Kidney (tissue), 14 donors: ENCODE data around the gene CALCOCO2. TPM values are rescaled to one million over a fixed set of nuclear protein-coding genes. Genes with fewer than 3 reads are reported as not detected.
"Not testable (repeated sequence)": the region's sequence is repeated elsewhere in the genome, so short reads cannot be mapped to it uniquely, and the experiment has no call there.

Source experiments
- DNase-seq, 5 donors: peaks; one replicate each; pipeline ENCODE4 v3.0.0-alpha.2; 2013 to 2020
- FAIRE-seq: peaks from 2 replicates; lab custom pipeline; 2012; peaks lifted over from hg19 to GRCh38; lab: Jason Lieb, UNC
- H3K27ac ChIP-seq, 2 donors: one replicate each; pipeline ENCODE4 v1.7.0; 2013; ENCODE audit warnings: low read depth in 2 of 2, low read length in 2 of 2, inconsistent platforms in 1 of 2
- H3K27me3 ChIP-seq: one replicate; pipeline ENCODE4 v1.7.1; 2013; ENCODE audit warnings: low read length, inconsistent platforms; ENCODE audit not compliant: control insufficient read depth, insufficient read depth
- H3K36me3 ChIP-seq, 3 donors: one replicate each; pipeline versions ENCODE4 v1.7.0 to v1.7.1; 2013; ENCODE audit warnings: low read length in 3 of 3, control low read depth in 1 of 3, inconsistent platforms in 1 of 3; ENCODE audit not compliant: insufficient read depth in 3 of 3, control insufficient read depth in 2 of 3
- H3K4me1 ChIP-seq, 3 donors: one replicate each; pipeline versions ENCODE4 v1.7.0 to v1.7.1; 2013; ENCODE audit warnings: low read length in 3 of 3, inconsistent platforms in 1 of 3, low read depth in 1 of 3; ENCODE audit not compliant: control insufficient read depth in 2 of 3, insufficient read depth in 2 of 3
- H3K4me3 ChIP-seq, 3 donors: one replicate each; pipeline versions ENCODE4 v1.7.0 to v1.8.1; 2013; ENCODE audit warnings: low read length in 3 of 3, control low read depth in 1 of 3, inconsistent platforms in 1 of 3
- H3K9ac ChIP-seq, 3 donors: one replicate each; pipeline versions ENCODE4 v1.7.0 to v1.7.1; 2013; ENCODE audit warnings: low read length in 3 of 3, control low read depth in 1 of 3, inconsistent platforms in 1 of 3
- H3K9me3 ChIP-seq, 3 donors: one replicate each; pipeline versions ENCODE4 v1.7.0 to v1.7.1; 2013; ENCODE audit warnings: low read length in 3 of 3, control low read depth in 1 of 3, inconsistent platforms in 1 of 3; ENCODE audit not compliant: control insufficient read depth in 2 of 3, insufficient read depth in 1 of 3
- CTCF ChIP-seq: IDR thresholded peaks from 3 replicates; pipeline ENCODE4 v1.5.1; 2012; ENCODE audit warnings: mild to moderate bottlenecking, moderate library complexity, borderline replicate concordance; ENCODE audit not compliant: insufficient read depth; ENCODE audit errors: extremely low read depth
- intact Hi-C: fragments of 100-400 bp; cut with DNase I; formaldehyde crosslinking; loops from one replicate; pipeline ENCODE4 v1.11.1; 2022
- polyA plus RNA-seq: library from polyadenylated mRNA; stranded (reverse); fragments of 350-450 nt; fragmentation: Illumina TruSeq; extraction: RNeasy Lipid Tissue Mini Kit (QIAGEN cat#74804); gene quantifications from one replicate; pipeline ENCODE4 v1.2.3, GENCODE V29; 2014; ENCODE audit warnings: low read depth, low replicate concordance; ENCODE audit not compliant: insufficient read depth
- total RNA-seq: library from RNA; stranded (reverse); fragmentation: NEBNext Ultra II Directional; extraction: Animal tissue kit (Norgen Biotek cat#: 25700); gene quantifications from one replicate; pipeline ENCODE4 v1.2.1, GENCODE V29; 2021
- donor health status: control.
- donor health status: control.
- donor health status: control.
- donor health status: control.
- donor health status: control.
- donor health status: DM: yes; HTN: yes; CAD: no.
- donor health status: Normal renal cell carcinoma (clear cell type).

The CALCOCO2 gene
- total and polyA plus RNA-seq, 2 donors from 2014 or later = 63.6 to 157 TPM

DNA sequence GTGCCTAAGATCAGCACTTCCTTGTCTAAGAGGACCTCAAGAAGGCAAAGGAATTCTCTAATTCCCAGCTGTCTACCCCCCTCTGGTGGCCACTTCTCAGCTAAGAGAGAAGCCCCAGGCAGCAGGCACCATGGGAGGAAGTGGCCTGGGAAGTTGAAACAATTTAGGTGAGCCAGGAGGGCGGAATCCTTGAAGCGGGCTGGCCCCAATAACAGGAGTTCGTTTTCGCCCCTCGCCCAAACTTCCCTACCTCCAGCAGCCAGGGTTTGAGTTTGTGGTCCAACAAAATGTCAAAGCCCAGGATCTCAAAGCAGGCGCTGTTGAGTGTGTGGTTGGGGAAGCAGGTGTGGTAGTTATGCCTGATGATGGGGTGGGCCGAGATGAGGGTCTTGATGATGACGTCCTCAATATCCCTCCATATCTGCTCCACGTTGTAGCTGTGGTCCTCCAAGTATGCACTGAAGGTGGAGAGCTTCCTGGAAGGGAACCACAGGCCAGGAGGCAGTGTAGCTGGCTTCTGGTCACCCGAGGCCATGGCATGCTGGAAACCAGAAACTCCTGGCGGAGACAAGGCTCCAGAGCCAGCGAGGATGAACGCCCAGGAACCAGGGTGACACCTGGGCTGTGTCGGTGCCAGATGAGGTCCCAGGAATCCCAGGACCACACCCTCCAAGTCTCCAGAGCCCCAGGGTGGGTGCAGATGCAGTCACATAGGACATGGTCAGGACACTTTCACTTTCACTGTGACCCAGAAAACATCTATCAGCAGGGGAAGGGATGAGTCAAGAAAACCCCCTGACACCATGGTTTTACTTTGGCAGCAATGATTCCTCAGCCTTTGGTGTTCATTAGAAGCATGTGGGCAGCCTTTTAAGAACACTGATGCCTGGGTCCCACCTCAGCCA is 39.5 kb upstream of the CALCOCO2 start:
- FAIRE-seq = no peak
- peak; percentile 78 for TF ChIP-seq CTCF
- intact Hi-C loops = loop anchor here (10.0 kb wide), 1 partner anchor 67 kb away; the partner anchor contains the start of genes HOXB13, PRAC1 and PRAC2
- Histone ChIP-seq H3K36me3 (no peaks in the 10 kb centered on the region), H3K9me3 (no peaks in the 10 kb centered on the region), H3K4me1 (peaks cover 0 to 37% (median 35%) of the 10 kb centered on the region in 3 donors), H3K27me3 (no peaks in the 10 kb centered on the region), H3K27ac (peak overlapping the region; percentile 44 to 59), H3K4me3 (no peak overlapping the region), H3K9ac (no peak overlapping the region)
- DNase-seq = peak in 4 of 5 donors; percentile 86 to 96 (median 90)

DNA sequence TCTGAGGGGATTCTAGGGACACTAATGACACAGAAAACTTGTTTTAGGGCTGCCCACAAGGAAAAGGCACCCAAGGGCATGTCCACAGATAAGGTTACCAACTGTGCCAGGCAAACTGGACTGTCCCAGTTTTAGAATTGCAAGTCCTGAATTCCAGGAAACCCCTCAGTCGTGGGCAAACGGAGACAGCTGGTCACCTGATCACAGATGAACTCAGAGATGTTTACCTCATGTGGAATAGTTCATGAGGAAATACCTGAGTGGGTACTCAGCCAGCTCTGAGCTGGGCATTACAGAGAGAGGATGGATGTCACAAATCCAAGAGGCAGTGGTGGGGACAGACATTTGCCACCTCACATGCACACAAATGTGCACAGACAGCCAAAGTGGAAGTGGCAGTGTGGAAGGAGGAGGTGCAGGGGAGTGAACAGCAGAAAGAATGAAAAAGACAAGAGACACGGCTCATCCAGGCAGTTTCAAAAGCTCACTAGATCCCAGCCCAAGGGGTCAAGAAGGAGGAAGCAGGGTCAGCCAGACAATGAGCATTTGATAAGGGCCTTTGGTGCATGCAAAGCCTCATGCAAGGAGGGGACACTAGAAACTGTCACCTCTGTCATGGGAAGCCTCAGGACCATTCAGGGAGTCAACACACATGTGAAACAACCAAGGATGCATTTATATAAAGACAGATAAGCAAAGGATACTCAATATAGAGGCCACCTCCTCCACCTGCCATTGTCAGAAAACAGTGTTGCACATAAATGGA is 38.6 kb upstream of the CALCOCO2 start:
- TF ChIP-seq CTCF = no peak
- Histone ChIP-seq H3K27ac (peak overlapping the region; percentile 44 to 59), H3K36me3 (no peaks in the 10 kb centered on the region), H3K9ac (no peak overlapping the region), H3K9me3 (no peaks in the 10 kb centered on the region), H3K27me3 (no peaks in the 10 kb centered on the region), H3K4me1 (peaks cover 0 to 43% (median 39%) of the 10 kb centered on the region in 3 donors), H3K4me3 (no peak overlapping the region)
- intact Hi-C loops = loop anchor here (10.0 kb wide), 1 partner anchor 67 kb away; the partner anchor contains the start of genes HOXB13, PRAC1 and PRAC2
- DNase-seq (no peak), FAIRE-seq (no peak)

DNA sequence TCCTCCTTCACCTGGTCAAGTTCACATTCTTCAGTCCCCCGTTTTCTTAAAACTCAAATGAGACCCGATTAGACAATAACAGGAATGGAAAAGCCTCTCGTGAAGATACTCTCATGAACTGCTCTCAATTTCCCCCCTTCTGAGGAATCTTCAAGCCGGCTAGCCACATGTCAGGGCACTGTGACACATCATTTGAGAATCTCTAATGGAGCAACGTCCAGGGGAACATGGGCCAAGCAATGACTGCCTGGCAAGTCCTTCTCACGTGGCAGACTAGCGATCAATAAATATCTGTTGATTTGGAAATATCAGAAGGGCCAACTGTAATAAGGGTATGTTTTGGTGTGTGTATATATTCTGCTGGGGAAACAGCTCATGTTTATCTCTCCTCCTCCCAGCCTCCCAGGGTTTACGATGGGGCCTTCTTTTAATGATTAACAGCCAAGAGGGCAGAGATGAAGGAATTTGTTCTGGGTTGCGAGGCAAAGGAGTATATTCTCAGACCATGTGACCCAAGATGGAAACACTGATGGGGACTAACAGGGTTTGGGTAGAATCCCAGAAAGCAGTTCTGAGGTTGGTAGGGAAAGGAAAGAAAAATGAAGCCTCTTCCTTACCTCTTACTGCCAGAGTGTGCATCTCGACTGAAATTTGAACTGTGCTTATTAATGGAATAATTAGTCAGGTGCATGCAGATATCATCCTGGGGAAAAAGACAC is 35.2 kb upstream of the CALCOCO2 start:
- intact Hi-C loops = loop anchor here (10.0 kb wide), 1 partner anchor 71 kb away; the partner anchor contains the start of genes HOXB13, PRAC1 and PRAC2
- Histone ChIP-seq H3K4me1 (peaks cover 0 to 57% (median 54%) of the 10 kb centered on the region in 3 donors), H3K9ac (no peak overlapping the region), H3K27ac (peak overlapping the region; percentile 61 to 78), H3K4me3 (no peak overlapping the region), H3K27me3 (no peaks in the 10 kb centered on the region), H3K9me3 (no peaks in the 10 kb centered on the region), H3K36me3 (no peaks in the 10 kb centered on the region)
- DNase-seq (peak in 4 of 5 donors; percentile 61 to 92 (median 80)), FAIRE-seq (no peak)
- no peak for TF ChIP-seq CTCF

DNA sequence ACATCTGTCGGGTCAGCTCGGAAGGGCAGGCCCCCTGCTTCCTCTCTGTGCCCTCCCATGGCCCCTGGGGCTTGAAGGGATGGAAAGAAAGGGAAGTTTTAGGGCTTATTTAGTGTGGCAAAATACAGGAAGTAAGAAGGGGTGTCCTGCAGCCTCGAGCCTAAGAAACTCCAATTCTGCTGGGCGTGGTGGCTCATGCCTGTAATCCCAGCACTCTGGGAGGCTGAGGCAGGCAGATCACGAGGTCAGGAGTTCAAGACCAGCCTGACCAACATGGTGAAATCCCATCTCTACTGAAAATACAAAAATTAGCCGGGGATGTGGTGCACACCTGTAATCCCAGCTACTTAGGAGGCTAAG is 34.7 kb upstream of the CALCOCO2 start:
- H3K27me3 ChIP-seq, DNase-seq, H3K36me3 ChIP-seq, H3K9ac ChIP-seq, H3K9me3 ChIP-seq, FAIRE-seq, H3K4me3 ChIP-seq: not testable (repeated sequence)
- intact Hi-C loops = loop anchor here (10.0 kb wide), 1 partner anchor 71 kb away; the partner anchor contains the start of genes HOXB13, PRAC1 and PRAC2
- Histone ChIP-seq H3K27ac (peak overlapping the region in 1 of 2 donors; percentile 78), H3K4me1 (peaks cover 0 to 60% (median 56%) of the 10 kb centered on the region in 3 donors)
